Testis (tissue), 2 donors: ENCODE results near the gene EVC.

Experiments used
- CTCF ChIP-seq, 3 experiments: fragments of 450-650 bp in 2 of 3; fragments of 200-600 bp in 1 of 3; sonication (generic) in 1 of 3; IDR thresholded peaks; one replicate each; pipeline ENCODE4 v1.5.1; 2016 to 2019; ENCODE audit warnings: antibody characterized with exemption in 3 of 3, mild to moderate bottlenecking in 2 of 3, moderate library complexity in 1 of 3
- POLR2A ChIP-seq: fragments of 450-650 bp; IDR thresholded peaks from one replicate; pipeline ENCODE4 v1.6.1; 2017; ENCODE audit warnings: antibody characterized with exemption, mild to moderate bottlenecking, moderate library complexity

- no peak for TF ChIP-seq CTCF (IDR thresholded peaks at IDR 0.05)
- TF ChIP-seq POLR2A, result no peak
Measured at GRCh38 chr4:5735463-5735862, 24.5 kb downstream of the EVC start.
